Kidney (tissue), 14 donors: Measurements from ENCODE around the gene BCDIN3D. TPM values are rescaled to one million over a fixed set of nuclear protein-coding genes. Genes with fewer than 3 reads are reported as not detected.
A peak's percentile ranks its signal among the peaks of the same experiment; 100 is the strongest.

Experiments used
- DNase-seq, 5 donors: peaks; one replicate each; pipeline ENCODE4 v3.0.0-alpha.2; 2013 to 2020
- FAIRE-seq: peaks from 2 replicates; lab custom pipeline; 2012; peaks lifted over from hg19 to GRCh38; lab: Jason Lieb, UNC
- H3K27ac ChIP-seq, 2 donors: one replicate each; pipeline ENCODE4 v1.7.0; 2013; ENCODE audit warnings: low read depth in 2 of 2, low read length in 2 of 2, inconsistent platforms in 1 of 2
- H3K27me3 ChIP-seq: one replicate; pipeline ENCODE4 v1.7.1; 2013; ENCODE audit warnings: low read length, inconsistent platforms; ENCODE audit not compliant: control insufficient read depth, insufficient read depth
- H3K36me3 ChIP-seq, 3 donors: one replicate each; pipeline versions ENCODE4 v1.7.0 to v1.7.1; 2013; ENCODE audit warnings: low read length in 3 of 3, control low read depth in 1 of 3, inconsistent platforms in 1 of 3; ENCODE audit not compliant: insufficient read depth in 3 of 3, control insufficient read depth in 2 of 3
- H3K4me1 ChIP-seq, 3 donors: one replicate each; pipeline versions ENCODE4 v1.7.0 to v1.7.1; 2013; ENCODE audit warnings: low read length in 3 of 3, inconsistent platforms in 1 of 3, low read depth in 1 of 3; ENCODE audit not compliant: control insufficient read depth in 2 of 3, insufficient read depth in 2 of 3
- H3K4me3 ChIP-seq, 3 donors: one replicate each; pipeline versions ENCODE4 v1.7.0 to v1.8.1; 2013; ENCODE audit warnings: low read length in 3 of 3, control low read depth in 1 of 3, inconsistent platforms in 1 of 3
- H3K9ac ChIP-seq, 3 donors: one replicate each; pipeline versions ENCODE4 v1.7.0 to v1.7.1; 2013; ENCODE audit warnings: low read length in 3 of 3, control low read depth in 1 of 3, inconsistent platforms in 1 of 3
- H3K9me3 ChIP-seq, 3 donors: one replicate each; pipeline versions ENCODE4 v1.7.0 to v1.7.1; 2013; ENCODE audit warnings: low read length in 3 of 3, control low read depth in 1 of 3, inconsistent platforms in 1 of 3; ENCODE audit not compliant: control insufficient read depth in 2 of 3, insufficient read depth in 1 of 3
- intact Hi-C: fragments of 100-400 bp; cut with DNase I; formaldehyde crosslinking; loops from one replicate; pipeline ENCODE4 v1.11.1; 2022
- polyA plus RNA-seq: library from polyadenylated mRNA; stranded (reverse); fragments of 350-450 nt; fragmentation: Illumina TruSeq; extraction: RNeasy Lipid Tissue Mini Kit (QIAGEN cat#74804); gene quantifications from one replicate; pipeline ENCODE4 v1.2.3, GENCODE V29; 2014; ENCODE audit warnings: low read depth, low replicate concordance; ENCODE audit not compliant: insufficient read depth
- total RNA-seq: library from RNA; stranded (reverse); fragmentation: NEBNext Ultra II Directional; extraction: Animal tissue kit (Norgen Biotek cat#: 25700); gene quantifications from one replicate; pipeline ENCODE4 v1.2.1, GENCODE V29; 2021
- TF ChIP-seq, protein P1 (sequence below): IDR thresholded peaks from 3 replicates; pipeline ENCODE4 v1.5.1; 2012; ENCODE audit warnings: mild to moderate bottlenecking, moderate library complexity, borderline replicate concordance; ENCODE audit not compliant: insufficient read depth; ENCODE audit errors: extremely low read depth
- donor health status: control.
- donor health status: control.
- donor health status: control.
- donor health status: control.
- donor health status: control.
- donor health status: DM: yes; HTN: yes; CAD: no.
- donor health status: Normal renal cell carcinoma (clear cell type).

BCDIN3D gene
- total and polyA plus RNA-seq, 2 donors from 2014 or later = 4.6 to 5.1 TPM

DNA sequence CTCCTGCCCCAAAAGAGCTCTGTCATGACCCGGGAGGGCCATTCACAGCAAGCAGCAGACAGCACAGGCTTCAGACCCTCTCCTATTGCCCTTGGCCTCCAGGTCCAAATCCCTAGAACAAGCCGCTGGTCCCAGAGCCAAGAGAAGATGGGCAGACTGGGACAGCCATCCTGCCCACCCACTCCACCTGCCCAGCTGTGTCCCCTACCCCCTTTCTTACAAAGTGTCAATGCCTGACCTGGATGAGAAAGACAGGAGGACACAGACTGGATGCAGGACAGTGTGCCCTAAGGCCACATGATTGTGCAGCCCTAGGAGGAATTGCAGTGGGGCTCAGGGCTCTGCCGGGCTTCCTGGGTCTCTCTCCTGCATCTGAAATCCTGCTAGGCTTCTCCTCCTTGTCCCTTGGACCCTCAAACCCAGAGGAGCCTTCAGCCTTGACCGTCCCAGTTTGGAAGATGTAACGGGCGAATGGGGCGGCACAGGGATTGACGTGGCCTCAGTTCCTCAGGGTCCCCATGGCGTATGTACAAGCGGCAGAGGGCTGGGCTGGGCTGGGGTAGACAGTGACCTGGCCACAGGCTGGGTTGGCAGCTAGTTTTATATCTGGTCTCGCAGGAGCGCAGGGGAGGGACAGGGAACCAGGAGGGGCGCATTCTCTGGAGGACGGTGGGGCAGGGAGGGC, 27.1 kb upstream of the BCDIN3D start:
- TF ChIP-seq, protein P1, sequence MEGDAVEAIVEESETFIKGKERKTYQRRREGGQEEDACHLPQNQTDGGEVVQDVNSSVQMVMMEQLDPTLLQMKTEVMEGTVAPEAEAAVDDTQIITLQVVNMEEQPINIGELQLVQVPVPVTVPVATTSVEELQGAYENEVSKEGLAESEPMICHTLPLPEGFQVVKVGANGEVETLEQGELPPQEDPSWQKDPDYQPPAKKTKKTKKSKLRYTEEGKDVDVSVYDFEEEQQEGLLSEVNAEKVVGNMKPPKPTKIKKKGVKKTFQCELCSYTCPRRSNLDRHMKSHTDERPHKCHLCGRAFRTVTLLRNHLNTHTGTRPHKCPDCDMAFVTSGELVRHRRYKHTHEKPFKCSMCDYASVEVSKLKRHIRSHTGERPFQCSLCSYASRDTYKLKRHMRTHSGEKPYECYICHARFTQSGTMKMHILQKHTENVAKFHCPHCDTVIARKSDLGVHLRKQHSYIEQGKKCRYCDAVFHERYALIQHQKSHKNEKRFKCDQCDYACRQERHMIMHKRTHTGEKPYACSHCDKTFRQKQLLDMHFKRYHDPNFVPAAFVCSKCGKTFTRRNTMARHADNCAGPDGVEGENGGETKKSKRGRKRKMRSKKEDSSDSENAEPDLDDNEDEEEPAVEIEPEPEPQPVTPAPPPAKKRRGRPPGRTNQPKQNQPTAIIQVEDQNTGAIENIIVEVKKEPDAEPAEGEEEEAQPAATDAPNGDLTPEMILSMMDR = no peak
- no peaks in the 10 kb centered on the region for H3K36me3 ChIP-seq
- H3K9me3 ChIP-seq = no peaks in the 10 kb centered on the region
- no peak for FAIRE-seq
- H3K27me3 ChIP-seq = no peaks in the 10 kb centered on the region
- H3K4me3 ChIP-seq = no peak overlapping the region
- H3K9ac ChIP-seq = no peak overlapping the region
- intact Hi-C loops = no loop called here
- DNase-seq = no peak
- peak overlapping the region; percentile 34 to 63 for H3K27ac ChIP-seq
- H3K4me1 ChIP-seq = peaks cover 2 to 37% (median 29%) of the 10 kb centered on the region in 3 donors

DNA sequence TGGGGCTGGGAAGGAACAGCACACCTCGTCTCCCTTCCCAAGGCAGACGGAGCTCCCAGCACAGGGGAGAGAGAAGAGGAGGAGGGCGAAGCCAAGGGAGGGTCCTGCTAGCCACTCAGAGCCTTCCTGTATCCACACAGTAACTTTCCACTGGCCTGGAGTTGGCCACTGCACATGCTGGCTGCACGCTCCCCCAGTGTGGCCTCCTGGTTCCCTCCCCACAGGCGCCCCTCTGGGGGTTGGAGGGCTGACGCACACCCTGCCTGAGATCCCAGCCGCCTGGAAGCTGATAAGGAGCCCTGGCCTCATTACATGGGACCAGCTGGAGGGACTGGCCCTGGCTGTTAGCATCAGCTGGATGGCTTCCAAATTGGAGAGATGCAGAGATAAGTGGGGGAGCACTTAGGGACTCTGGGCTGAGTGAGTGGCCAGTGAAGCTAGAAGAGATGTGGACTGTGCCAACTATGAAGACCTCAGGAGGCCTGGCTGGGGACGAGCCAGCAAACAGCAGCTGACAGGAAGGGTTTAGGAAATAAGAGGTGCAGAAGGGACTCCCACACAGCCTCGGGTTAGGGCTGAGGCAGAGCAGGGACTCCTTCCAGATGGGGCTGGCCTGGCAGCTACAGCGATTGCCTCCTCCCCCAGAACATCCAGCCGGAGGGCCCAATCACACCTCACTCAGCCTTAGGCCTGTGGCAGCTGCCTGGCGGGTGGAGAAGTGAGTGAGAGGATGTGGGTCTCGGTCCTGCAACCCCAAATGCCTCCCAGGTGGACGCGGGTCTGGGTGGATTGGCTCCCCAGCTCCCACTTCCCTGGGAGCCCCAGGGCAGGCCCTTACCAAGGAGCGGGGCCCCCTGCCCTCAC, 26.3 kb upstream of the BCDIN3D start:
- H3K9ac ChIP-seq = peak overlapping the region in 1 of 3 donors; percentile 26
- peak; percentile 82 to 97 (median 91) for DNase-seq
- intact Hi-C loops = no loop called here
- no peak overlapping the region for H3K4me3 ChIP-seq
- no peaks in the 10 kb centered on the region for H3K36me3 ChIP-seq
- H3K27me3 ChIP-seq = no peaks in the 10 kb centered on the region
- peak overlapping the region; percentile 34 to 63 for H3K27ac ChIP-seq
- H3K4me1 ChIP-seq = peaks cover 2 to 31% (median 26%) of the 10 kb centered on the region in 3 donors
- no peaks in the 10 kb centered on the region for H3K9me3 ChIP-seq
- no peak for FAIRE-seq
- TF ChIP-seq, protein P1 = no peak

DNA sequence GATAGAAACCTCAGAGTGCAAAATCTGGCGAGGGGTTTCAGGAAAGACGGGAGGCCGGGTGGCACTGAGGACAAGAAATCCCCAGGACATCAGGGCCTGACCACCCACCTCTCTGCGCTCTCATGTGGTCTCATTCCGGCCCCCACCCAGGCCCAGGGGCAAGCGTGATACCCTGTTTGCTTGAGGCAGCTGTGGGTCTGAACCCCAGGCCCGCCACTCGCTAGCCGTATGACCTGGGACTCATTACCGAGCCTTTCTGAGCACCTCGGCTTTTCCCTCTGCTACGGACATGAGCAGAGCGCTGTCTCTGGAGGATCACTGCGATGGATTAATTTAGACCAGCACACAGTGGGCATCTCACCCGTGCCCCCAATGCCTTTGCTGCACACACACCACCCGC, 25.5 kb upstream of the BCDIN3D start:
- TF ChIP-seq, protein P1 = no peak
- no peaks in the 10 kb centered on the region for H3K36me3 ChIP-seq
- H3K9ac ChIP-seq = peak overlapping the region in 1 of 3 donors; percentile 26
- H3K27me3 ChIP-seq = no peaks in the 10 kb centered on the region
- H3K4me1 ChIP-seq = peaks cover 2 to 24% (median 20%) of the 10 kb centered on the region in 3 donors
- intact Hi-C loops = no loop called here
- no peak for FAIRE-seq
- peak in 1 of 5 donors; percentile 71 for DNase-seq
- no peaks in the 10 kb centered on the region for H3K9me3 ChIP-seq
- H3K27ac ChIP-seq = peak overlapping the region; percentile 36 to 63
- H3K4me3 ChIP-seq = no peak overlapping the region
